HL-60 (cell line): ENCODE measurements around the gene TUT1.

Experiments used
- DNase-seq, 2 experiments: peaks; one replicate each; pipeline ENCODE4 v3.0.0-alpha.2; 2010 to 2020; ENCODE audit warnings: low read depth in 1 of 2, low spot score in 1 of 2
- H3K27ac ChIP-seq: fragments of 250-450 bp; sonication (Bioruptor Pico); replicated peaks from 2 replicates; pipeline ENCODE4 v1.5.1; 2020; ENCODE audit warnings: mild to moderate bottlenecking, moderate library complexity
- H3K27me3 ChIP-seq: fragments of 250-450 bp; sonication (Bioruptor Pico); 2 replicates; pipeline ENCODE4 v1.5.1; 2021; ENCODE audit warnings: mild to moderate bottlenecking, moderate library complexity; ENCODE audit not compliant: insufficient read depth, poor library complexity, severe bottlenecking
- H3K4me3 ChIP-seq: replicated peaks from 2 replicates; pipeline ENCODE4 v1.5.1; 2011; ENCODE audit warnings: mild to moderate bottlenecking, control low read depth, low read length; ENCODE audit not compliant: insufficient read depth
- CTCF ChIP-seq: IDR thresholded peaks from one replicate; pipeline ENCODE4 v1.5.1; 2011; ENCODE audit warnings: low read length, control low read depth, inconsistent platforms; ENCODE audit not compliant: insufficient read depth
- GABPA ChIP-seq: IDR thresholded peaks from 2 replicates; pipeline ENCODE4 v1.6.1; 2012; ENCODE audit warnings: low read depth
- POLR2AphosphoS5 ChIP-seq: IDR thresholded peaks from 2 replicates; pipeline ENCODE4 v1.6.1; 2012; ENCODE audit warnings: low read depth
- SPI1 ChIP-seq: IDR thresholded peaks from 2 replicates; pipeline ENCODE4 v1.6.1; 2012; ENCODE audit warnings: low read depth, mild to moderate bottlenecking, borderline replicate concordance
- TF ChIP-seq, protein P1 (sequence below): IDR thresholded peaks from 2 replicates; pipeline ENCODE4 v1.6.1; 2012; ENCODE audit warnings: low read depth; ENCODE audit not compliant: insufficient replicate concordance

Gene TUT1

DNA sequence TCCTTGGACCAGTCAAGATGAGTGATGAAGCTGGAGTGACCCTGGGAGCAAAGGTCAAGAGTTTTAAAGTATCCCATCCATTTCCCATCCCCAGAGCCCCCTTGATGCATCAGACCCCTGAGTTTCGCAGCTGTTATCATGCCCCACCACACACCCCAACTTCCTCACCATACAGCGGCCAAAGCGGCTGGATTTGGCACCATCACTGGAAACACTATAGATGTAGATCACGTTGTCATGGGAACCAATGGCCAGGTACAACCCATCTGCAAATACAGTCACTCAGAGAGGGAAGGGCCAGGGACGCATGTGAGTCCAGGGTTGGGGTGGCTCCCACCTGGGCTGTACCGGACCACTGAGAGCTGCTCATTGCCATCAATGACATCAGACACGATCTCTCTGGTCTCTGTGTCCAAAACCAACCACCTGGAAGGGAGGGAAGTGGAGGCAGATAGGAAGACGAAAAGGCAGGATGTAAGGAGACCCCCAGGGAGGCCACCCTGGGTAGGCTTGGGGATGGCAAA lies 12.5 kb upstream of the TUT1 start:
- no peak for DNase-seq
- Histone ChIP-seq H3K4me3 (no peak overlapping the region), H3K27me3 (no peaks in the 10 kb centered on the region), H3K27ac (no peak overlapping the region)
- TF ChIP-seq, protein P1, sequence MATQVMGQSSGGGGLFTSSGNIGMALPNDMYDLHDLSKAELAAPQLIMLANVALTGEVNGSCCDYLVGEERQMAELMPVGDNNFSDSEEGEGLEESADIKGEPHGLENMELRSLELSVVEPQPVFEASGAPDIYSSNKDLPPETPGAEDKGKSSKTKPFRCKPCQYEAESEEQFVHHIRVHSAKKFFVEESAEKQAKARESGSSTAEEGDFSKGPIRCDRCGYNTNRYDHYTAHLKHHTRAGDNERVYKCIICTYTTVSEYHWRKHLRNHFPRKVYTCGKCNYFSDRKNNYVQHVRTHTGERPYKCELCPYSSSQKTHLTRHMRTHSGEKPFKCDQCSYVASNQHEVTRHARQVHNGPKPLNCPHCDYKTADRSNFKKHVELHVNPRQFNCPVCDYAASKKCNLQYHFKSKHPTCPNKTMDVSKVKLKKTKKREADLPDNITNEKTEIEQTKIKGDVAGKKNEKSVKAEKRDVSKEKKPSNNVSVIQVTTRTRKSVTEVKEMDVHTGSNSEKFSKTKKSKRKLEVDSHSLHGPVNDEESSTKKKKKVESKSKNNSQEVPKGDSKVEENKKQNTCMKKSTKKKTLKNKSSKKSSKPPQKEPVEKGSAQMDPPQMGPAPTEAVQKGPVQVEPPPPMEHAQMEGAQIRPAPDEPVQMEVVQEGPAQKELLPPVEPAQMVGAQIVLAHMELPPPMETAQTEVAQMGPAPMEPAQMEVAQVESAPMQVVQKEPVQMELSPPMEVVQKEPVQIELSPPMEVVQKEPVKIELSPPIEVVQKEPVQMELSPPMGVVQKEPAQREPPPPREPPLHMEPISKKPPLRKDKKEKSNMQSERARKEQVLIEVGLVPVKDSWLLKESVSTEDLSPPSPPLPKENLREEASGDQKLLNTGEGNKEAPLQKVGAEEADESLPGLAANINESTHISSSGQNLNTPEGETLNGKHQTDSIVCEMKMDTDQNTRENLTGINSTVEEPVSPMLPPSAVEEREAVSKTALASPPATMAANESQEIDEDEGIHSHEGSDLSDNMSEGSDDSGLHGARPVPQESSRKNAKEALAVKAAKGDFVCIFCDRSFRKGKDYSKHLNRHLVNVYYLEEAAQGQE, result no peak
- no peak for TF ChIP-seq POLR2AphosphoS5
- no peak for TF ChIP-seq CTCF
- TF ChIP-seq GABPA, result no peak
- no peak for TF ChIP-seq SPI1

DNA sequence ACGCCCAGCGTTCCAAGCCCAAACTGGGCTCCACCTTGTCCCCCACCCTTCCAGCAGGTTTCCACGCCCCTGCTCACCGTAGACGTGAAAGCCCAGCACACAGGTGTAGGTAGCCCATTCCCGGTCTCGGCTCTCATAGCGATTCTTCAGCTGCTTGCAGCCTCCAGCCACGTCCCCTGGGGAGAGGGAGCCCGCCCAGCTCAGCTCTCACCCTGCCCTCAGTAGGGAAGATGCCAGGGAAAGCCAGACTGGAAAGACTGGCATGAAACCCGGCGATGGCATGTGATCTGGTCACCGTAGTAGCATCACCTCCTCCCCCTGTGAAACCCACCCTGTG lies 11.7 kb upstream of the TUT1 start:
- TF ChIP-seq, protein P1, result no peak
- TF ChIP-seq CTCF (no peak), GABPA (no peak), SPI1 (no peak), POLR2AphosphoS5 (no peak)
- no peaks in the 10 kb centered on the region for H3K27me3 ChIP-seq
- no peak overlapping the region for H3K27ac ChIP-seq
- no peak overlapping the region for H3K4me3 ChIP-seq
- DNase-seq, result no peak

GRCh38 chr11:62602141-62603071 lies 11.1 kb upstream of the TUT1 start:
- peak overlapping the region; percentile 97 for H3K27ac ChIP-seq
- no peak for DNase-seq
- TF ChIP-seq, protein P1, result no peak
- no peak for TF ChIP-seq CTCF
- TF ChIP-seq GABPA, result no peak
- TF ChIP-seq SPI1, result no peak
- TF ChIP-seq POLR2AphosphoS5, result no peak

More at GRCh38 chr11:62602141-62603071, 11.1 kb upstream of the TUT1 start:
- H3K4me3 ChIP-seq, result no peak overlapping the region
- no peaks in the 10 kb centered on the region for H3K27me3 ChIP-seq
